Dedifferentiated amniotic fluid mesenchymal stem cell (primary cell): ENCODE results near the gene TSGA10.
"Not testable (repeated sequence)": the region's sequence is repeated elsewhere in the genome, so short reads cannot be mapped to it uniquely, and the experiment has no call there.

Source experiments
- DNase-seq: peaks from one replicate; pipeline ENCODE4 v3.0.0-alpha.2; 2016; ENCODE audit errors: extremely low spot score

The TSGA10 gene

DNA sequence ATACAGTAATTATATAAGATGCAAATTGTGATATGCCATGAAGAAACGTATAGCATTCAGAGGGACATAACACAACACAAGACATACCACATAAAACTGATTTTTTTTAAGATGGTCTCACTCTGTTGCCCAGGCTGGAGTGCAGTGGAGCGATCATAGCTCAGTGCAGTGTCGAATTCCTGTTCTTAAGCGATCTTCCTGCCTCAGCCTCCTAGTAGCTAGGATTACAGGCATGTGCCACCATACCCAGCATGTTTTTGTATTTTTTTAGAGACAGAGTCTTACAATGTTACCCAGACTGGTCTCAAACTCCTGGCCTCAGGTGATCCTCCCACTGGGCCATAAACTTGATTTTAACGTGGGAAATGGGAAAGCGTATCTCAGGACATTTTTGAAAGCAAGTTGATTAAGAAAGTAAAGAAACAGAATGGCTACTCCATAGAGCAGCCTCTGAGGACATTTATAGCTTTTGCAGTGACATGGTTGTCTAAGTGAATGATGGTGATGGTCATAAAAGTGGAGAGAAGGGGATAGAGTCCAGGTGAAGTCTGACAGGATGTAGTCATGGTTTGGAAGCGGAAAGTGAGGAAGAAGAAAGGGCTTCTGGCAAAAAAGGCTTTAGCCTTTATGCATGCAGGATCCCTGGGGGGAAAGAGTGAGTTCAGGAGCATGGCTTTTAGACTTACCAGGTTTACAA is 2.4 kb downstream of the TSGA10 start:
- no peak for DNase-seq

GRCh38 chr2:99150706-99151105 is 4.0 kb downstream of the TSGA10 start:
- DNase-seq: no peak

- DNase-seq: peak; percentile 63
These were observed 13.3 kb downstream of the TSGA10 start, which contains the start of gene C2orf15 for GRCh38 chr2:99141110-99142108. TSS of gene C2orf15 (plus strand) at chr2:99141707. CDS start at chr2:99150559, 8,852 bp downstream.

DNA sequence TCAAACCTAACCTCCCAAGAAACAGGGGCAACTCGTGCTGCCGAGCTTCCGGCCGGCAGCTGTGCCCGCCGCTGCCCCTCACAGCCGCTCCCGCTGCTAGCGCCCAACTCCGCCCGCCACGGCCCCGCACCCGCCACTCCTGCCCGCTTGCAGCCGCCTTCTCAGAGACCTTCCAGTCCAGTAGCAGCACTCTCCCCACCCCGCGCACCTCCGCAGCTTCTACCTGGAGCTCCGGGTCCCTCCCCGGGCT is 14.0 kb downstream of the TSGA10 start:
- DNase-seq: no peak

DNA sequence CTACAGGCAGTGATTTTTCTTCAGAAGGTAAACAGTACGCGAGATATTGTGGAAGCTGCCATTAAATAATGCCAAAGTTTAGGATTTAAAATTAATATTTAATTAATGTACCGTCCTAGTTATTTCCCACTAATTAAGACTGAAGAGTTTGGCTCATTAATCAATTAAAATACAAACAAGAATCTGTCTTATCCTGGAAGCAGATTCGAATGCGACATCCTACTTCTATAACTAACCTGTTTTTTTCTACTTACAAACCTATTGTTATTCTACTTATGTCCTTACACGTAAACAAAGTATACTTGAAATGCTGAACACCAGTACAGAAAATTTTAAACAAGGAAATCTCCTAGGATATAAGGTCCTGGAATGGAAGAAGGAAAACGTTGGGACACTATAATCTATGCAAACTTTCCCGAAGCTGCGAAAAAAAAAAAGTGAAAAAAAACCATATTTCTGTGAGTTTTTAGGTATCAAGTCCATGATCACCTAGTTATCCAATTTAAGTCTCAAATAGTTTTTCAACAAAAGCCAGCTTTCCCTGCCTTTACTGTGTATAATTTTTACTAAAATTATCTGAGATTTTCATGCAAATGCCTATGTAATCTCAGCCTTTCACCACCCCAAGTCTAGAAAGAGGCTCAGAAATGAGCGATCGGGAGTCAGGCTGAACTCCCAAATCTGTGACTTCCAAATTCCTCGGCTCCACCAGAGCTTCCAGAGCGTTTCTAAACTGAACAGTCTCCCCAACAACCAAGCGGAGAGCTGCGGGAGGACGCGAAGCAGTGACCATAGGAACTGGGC is 14.5 kb downstream of the TSGA10 start:
- peak; percentile 29 for DNase-seq

- DNase-seq: no peak
These were observed 15.7 kb downstream of the TSGA10 start for GRCh38 chr2:99139003-99139402.

GRCh38 chr2:99135044-99135556 is 19.6 kb downstream of the TSGA10 start:
- not testable (repeated sequence) for DNase-seq

DNA sequence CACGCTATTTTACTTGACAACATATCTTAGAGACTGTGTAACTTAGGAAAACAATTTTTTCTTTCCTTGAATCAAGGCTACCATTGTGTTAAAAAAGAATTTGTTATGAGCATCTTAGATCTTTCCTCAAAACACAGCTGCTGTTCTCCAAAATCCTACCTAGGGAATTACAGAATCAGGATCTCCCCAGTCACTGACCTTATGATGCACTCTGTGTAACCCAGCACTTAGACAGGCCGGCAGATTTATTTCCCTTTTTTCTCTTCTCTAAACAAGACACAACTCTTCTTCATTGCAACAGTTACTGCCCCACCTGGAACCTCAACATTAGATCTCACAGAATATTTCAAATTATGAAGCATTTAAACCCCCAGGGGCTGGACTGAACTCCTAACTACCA is 26.8 kb downstream of the TSGA10 start:
- DNase-seq: no peak

DNA sequence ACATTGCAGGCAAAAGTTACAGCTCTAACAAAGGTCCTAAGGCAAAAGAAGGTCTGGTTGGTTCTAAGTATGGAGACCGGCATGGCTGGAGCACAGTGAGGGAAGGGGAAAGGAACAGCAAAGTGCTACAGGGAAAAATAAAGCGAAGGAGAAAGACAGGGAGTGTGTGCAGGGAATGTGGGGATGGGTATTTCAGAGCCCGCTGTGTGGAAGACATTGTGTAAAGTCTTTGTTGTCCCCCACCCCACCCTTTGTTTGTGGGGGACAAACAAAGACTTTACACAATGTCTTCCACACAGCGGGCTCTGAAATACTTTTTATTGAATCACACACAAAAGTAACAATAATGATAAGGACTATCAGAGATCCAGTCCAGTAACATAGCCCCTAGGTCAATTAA is 42.1 kb downstream of the TSGA10 start:
- DNase-seq: no peak

DNA sequence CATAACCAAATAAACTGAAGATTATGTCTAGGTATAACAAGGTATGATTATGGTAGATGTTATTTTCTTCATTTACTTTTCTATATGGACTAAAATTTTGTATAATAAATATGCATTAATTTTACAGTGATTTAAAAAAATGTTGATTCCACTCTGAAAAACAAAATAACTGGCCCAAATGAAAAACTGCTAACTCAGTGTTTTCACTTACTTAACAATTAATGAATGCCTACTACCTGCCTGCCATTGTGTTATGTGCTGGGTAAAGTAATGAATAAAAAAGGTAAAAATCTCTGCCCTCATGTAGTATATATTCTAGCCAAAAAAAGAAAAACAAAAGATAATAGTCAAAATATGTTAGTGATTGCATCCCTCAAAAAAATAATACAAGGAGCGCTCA is 42.8 kb downstream of the TSGA10 start:
- DNase-seq: no peak

DNA sequence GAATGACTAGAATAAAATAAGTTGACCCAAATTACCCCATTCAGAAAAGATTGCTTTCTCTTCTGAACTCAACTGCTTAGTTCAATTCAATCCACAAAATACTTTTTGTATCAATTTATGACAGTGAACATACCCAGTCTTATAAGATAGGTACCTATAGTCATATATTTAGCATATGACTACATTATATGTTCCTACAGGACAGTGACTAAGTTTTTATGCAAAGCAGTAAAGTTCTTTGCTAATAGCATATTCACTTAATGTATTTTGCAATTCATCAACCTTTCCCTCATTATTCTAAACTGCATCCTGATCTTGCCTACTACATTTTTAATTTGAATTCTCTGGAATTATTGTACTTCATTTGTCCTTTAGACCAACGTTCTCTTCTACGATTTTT is 43.5 kb downstream of the TSGA10 start:
- no peak for DNase-seq

DNA sequence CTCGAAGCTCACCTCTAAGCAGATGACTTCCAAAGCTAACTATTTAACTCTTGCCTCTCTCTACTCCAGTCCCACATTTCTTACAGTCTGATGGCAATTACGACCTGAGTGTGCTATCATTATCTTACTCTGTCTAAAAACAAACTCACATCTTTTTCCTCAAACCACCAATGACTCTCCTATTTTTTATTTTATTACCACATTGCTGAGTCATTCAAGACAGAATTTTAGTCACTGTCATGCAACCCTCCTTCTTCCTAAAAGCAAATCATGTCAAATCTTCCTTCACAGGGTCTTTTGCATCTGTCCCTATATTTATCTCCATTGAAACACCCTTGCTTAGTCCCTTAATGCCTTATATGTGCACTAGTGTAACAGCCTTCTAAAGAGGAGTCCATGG is 47.8 kb downstream of the TSGA10 start:
- DNase-seq: no peak

- DNase-seq: no peak
These were observed 50.7 kb downstream of the TSGA10 start for GRCh38 chr2:99104006-99104405.

DNA sequence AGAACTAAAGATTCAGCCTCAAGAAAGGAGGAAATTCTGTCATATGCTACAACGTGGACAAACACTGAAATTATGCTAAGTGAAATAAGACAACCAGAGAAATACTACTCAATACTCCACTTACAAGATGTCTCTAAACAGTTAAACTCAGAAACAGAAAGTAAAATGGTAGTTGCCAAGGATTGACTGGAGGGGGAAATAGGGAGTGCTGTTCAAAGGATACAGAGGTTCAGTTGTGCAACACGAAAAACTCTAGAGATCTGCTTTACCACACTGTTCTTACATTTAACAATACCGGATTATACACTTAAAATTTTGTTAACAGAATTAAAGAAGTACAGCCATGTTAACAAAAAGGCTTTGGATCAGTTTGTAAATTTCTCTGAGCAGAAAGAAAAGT is 53.0 kb downstream of the TSGA10 start:
- DNase-seq: no peak

DNA sequence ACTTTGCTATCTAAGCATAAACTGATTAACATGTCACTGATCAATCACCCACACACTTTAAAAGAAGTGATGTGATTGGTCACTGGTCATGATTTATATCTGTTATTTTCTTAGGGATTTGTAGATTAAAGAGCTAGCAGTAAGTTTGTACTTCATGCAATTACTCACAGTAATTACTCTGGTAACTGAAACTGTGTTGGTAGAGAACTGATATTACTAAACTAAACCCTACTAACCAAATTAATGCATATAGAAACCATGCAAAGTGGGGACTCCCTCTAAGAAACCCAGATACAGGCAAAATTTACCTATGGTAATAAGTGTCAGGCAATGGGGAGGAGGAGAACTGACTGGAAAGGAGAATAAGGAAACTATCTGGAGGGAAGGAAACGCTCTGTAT is 58.0 kb downstream of the TSGA10 start:
- DNase-seq: no peak

GRCh38 chr2:99088017-99088416 is 66.7 kb downstream of the TSGA10 start:
- DNase-seq: no peak

- no peak for DNase-seq
These were observed 68.4 kb downstream of the TSGA10 start for GRCh38 chr2:99086385-99086784.

- no peak for DNase-seq
These were observed 69.3 kb downstream of the TSGA10 start for GRCh38 chr2:99085421-99085820.

- DNase-seq: no peak
These were observed 70.5 kb downstream of the TSGA10 start for GRCh38 chr2:99084256-99084655.

DNA sequence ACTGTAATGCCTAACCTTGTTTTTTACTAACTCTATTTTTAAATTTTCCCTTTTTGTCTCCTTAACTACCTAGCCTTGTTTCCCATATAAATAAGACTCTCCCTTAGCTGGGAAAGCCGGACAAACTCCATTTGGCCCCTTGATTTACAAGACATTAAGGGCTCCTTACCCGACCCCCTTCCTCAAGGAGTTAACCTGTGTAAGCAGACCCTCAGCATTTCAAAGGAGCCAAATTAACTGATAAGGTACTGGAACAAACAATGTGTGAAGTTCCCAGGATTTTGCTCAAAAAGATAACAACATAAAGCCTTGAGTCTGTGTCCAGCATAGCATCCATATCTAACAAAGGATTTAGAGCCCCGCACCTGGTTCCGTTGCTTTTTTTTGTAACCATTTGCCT is 72.9 kb downstream of the TSGA10 start:
- DNase-seq: no peak

DNA sequence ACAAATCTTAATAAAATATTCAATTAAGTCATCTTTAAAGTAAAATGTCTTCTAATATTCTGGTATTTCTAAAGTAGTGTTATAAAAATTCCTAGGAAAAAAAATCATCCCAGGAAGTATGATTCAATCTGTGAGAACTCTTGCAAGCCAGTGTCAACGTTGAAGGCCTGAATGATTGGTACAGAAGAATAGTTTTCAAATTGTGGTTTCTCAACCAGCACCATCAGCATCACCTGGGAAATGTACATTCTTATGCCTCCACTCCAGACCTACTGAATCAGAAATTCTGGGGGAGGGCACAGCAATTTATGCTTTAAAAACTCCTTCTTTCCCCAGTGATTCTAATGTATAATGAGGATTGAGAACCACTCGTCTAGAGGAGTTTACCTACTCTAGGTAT is 75.5 kb downstream of the TSGA10 start:
- peak; percentile 17 for DNase-seq

- DNase-seq: no peak
These were observed 82.2 kb downstream of the TSGA10 start for GRCh38 chr2:99072551-99072950.
